Breast epithelium (tissue), 4 donors: ENCODE data around the gene KLF7. TPM values are rescaled to one million over a fixed set of nuclear protein-coding genes. Genes with fewer than 3 reads are reported as not detected.

ENCODE experiments used
- DNase-seq, 2 donors: peaks; one replicate each; pipeline ENCODE4 v3.0.0-alpha.2; 2019; ENCODE audit warnings: low spot score in 2 of 2
- H3K27ac ChIP-seq, 2 donors: fragments of 200-600 bp; sonication (generic) in 1 of 2; one replicate each; pipeline ENCODE4 v1.5.1; 2016 to 2019; ENCODE audit warnings: mild to moderate bottlenecking in 1 of 2
- H3K27me3 ChIP-seq, 2 donors: fragments of 200-600 bp; sonication (generic) in 1 of 2; one replicate each; pipeline versions ENCODE4 v1.5.1 to v1.6.0; 2017 to 2019; ENCODE audit warnings: control low read depth in 1 of 2, mild to moderate bottlenecking in 1 of 2
- H3K36me3 ChIP-seq: fragments of 200-600 bp; one replicate; pipeline ENCODE4 v1.5.1; 2019
- H3K4me1 ChIP-seq, 2 donors: fragments of 200-600 bp; sonication (generic); one replicate each; pipeline ENCODE4 v1.5.1; 2016 to 2019; ENCODE audit warnings: control low read depth in 1 of 2
- H3K4me3 ChIP-seq, 3 donors: fragments of 200-600 bp; sonication (generic); 1 replicate in 2 of 3; 2 replicates in 1 of 3; pipeline ENCODE4 v1.5.1; 2016 to 2019; ENCODE audit warnings: mild to moderate bottlenecking in 3 of 3, moderate library complexity in 2 of 3
- H3K9me3 ChIP-seq, 2 donors: fragments of 200-600 bp; sonication (generic) in 1 of 2; one replicate each; pipeline ENCODE4 v1.5.1; 2016 to 2019; ENCODE audit warnings: control low read depth in 1 of 2
- CTCF ChIP-seq, 3 donors: fragments of 450-650 bp; IDR thresholded peaks; one replicate each; pipeline ENCODE4 v1.5.1; 2016 to 2017; ENCODE audit warnings: antibody characterized with exemption in 3 of 3, mild to moderate bottlenecking in 3 of 3, moderate library complexity in 3 of 3
- POLR2A ChIP-seq: fragments of 450-650 bp; IDR thresholded peaks from one replicate; pipeline ENCODE4 v1.6.1; 2016; ENCODE audit warnings: antibody characterized with exemption, mild to moderate bottlenecking, moderate library complexity
- POLR2AphosphoS5 ChIP-seq, 3 donors: sonication (generic); formaldehyde crosslinking; IDR thresholded peaks; one replicate each; pipeline ENCODE4 v1.6.1; 2017; ENCODE audit warnings: antibody characterized with exemption in 3 of 3
- intact Hi-C: fragments of 100-400 bp; cut with DNase I; formaldehyde crosslinking; loops from one replicate; pipeline ENCODE4 v1.15.1; 2023; ENCODE audit warnings: low total_unique reads
- total RNA-seq, 3 donors: library from RNA; depleted of rRNA; stranded (reverse); fragments of >200 nt; gene quantifications; one replicate each; pipeline ENCODE4 v1.1.0, GENCODE V29; 2016

KLF7 gene
- total RNA-seq, 3 donors from 2014 or later: 21.0 to 40.7 (median 37.3) TPM

GRCh38 chr2:207205173-207205957, 39.6 kb upstream of the KLF7 start:
- no peak overlapping the region for H3K4me3 ChIP-seq
- no peak for TF ChIP-seq POLR2A
- no peak for TF ChIP-seq POLR2AphosphoS5 (IDR thresholded peaks at IDR 0.05)
- no peak for TF ChIP-seq CTCF (IDR thresholded peaks at IDR 0.05)
- no peak for DNase-seq
- H3K4me1 ChIP-seq: no peaks in the 10 kb centered on the region
- no peaks in the 10 kb centered on the region for H3K36me3 ChIP-seq
- no peaks in the 10 kb centered on the region for H3K9me3 ChIP-seq
- H3K27me3 ChIP-seq: no peaks in the 10 kb centered on the region
- H3K27ac ChIP-seq: no peak overlapping the region
- intact Hi-C loops: no loop called here

GRCh38 chr2:207203056-207203455, 37.3 kb upstream of the KLF7 start:
- intact Hi-C loops: no loop called here
- no peak for DNase-seq
- no peak overlapping the region for H3K4me3 ChIP-seq
- no peaks in the 10 kb centered on the region for H3K4me1 ChIP-seq
- H3K27me3 ChIP-seq: no peaks in the 10 kb centered on the region
- no peaks in the 10 kb centered on the region for H3K9me3 ChIP-seq
- H3K27ac ChIP-seq: no peak overlapping the region
- TF ChIP-seq POLR2A (no peak), POLR2AphosphoS5 (IDR thresholded peaks at IDR 0.05) (no peak), CTCF (IDR thresholded peaks at IDR 0.05) (no peak)
- H3K36me3 ChIP-seq: no peaks in the 10 kb centered on the region

- intact Hi-C loops: no loop called here
- H3K9me3 ChIP-seq: no peaks in the 10 kb centered on the region
- H3K4me1 ChIP-seq: no peaks in the 10 kb centered on the region
- no peak for DNase-seq
- no peaks in the 10 kb centered on the region for H3K36me3 ChIP-seq
- TF ChIP-seq POLR2A (no peak), CTCF (IDR thresholded peaks at IDR 0.05) (no peak), POLR2AphosphoS5 (IDR thresholded peaks at IDR 0.05) (no peak)
- H3K4me3 ChIP-seq: no peak overlapping the region
- no peak overlapping the region for H3K27ac ChIP-seq
- no peaks in the 10 kb centered on the region for H3K27me3 ChIP-seq
Measured at GRCh38 chr2:207202645-207203044, 36.9 kb upstream of the KLF7 start.

DNA sequence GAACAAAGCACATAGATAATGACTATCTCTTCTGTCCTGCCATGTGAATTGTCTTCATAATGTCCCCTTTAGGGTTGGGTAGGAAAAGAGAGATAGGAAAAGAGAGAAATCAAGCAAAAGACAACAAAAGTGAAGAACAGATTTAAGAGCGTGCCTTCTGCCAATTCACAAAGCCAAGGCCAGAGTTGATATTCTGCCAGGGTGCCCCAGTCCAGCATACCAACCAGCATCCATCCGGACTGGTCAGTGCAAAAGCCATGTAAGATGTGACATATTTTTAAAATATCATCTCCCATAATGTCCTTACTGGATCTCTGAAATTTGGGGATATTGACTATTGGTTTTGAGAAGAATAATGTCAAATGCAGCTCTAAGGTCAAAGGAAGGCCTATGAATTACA, 35.7 kb upstream of the KLF7 start:
- TF ChIP-seq POLR2A (no peak), POLR2AphosphoS5 (IDR thresholded peaks at IDR 0.05) (no peak), CTCF (IDR thresholded peaks at IDR 0.05) (no peak)
- Histone ChIP-seq H3K9me3 (no peaks in the 10 kb centered on the region), H3K4me1 (no peaks in the 10 kb centered on the region), H3K27ac (no peak overlapping the region), H3K27me3 (no peaks in the 10 kb centered on the region), H3K36me3 (no peaks in the 10 kb centered on the region), H3K4me3 (no peak overlapping the region)
- DNase-seq: no peak
- intact Hi-C loops: no loop called here

GRCh38 chr2:207200136-207200535, 34.4 kb upstream of the KLF7 start:
- no peaks in the 10 kb centered on the region for H3K4me1 ChIP-seq
- H3K4me3 ChIP-seq: no peak overlapping the region
- H3K27ac ChIP-seq: no peak overlapping the region
- no peak for DNase-seq
- H3K27me3 ChIP-seq: no peaks in the 10 kb centered on the region
- H3K36me3 ChIP-seq: no peaks in the 10 kb centered on the region
- TF ChIP-seq CTCF (IDR thresholded peaks at IDR 0.05): no peak
- no peak for TF ChIP-seq POLR2AphosphoS5 (IDR thresholded peaks at IDR 0.05)
- TF ChIP-seq POLR2A: no peak
- intact Hi-C loops: no loop called here
- no peaks in the 10 kb centered on the region for H3K9me3 ChIP-seq
